H9 (cell line): Measurements from ENCODE around the gene CTCF. TPM values are rescaled to one million over a fixed set of nuclear protein-coding genes. Genes with fewer than 3 reads are reported as not detected.
A peak's percentile ranks its signal among the peaks of the same experiment; 100 is the strongest.

ENCODE experiments used
- DNase-seq: peaks from one replicate; pipeline ENCODE4 v3.0.0-alpha.2; 2017
- H2AFZ ChIP-seq: one replicate; pipeline ENCODE4 v1.6.1; 2013; ENCODE audit warnings: mild to moderate bottlenecking, low read length, control low read depth, moderate library complexity
- H2AK5ac ChIP-seq: 2 replicates; pipeline ENCODE4 v1.6.1; 2013; ENCODE audit warnings: low read length, control low read depth, mixed read lengths; ENCODE audit not compliant: insufficient read length
- H2BK120ac ChIP-seq: one replicate; pipeline ENCODE4 v1.6.1; 2013; ENCODE audit warnings: low read depth, mild to moderate bottlenecking, low read length, control low read depth, inconsistent platforms; ENCODE audit not compliant: poor library complexity, severe bottlenecking
- H2BK12ac ChIP-seq: 2 replicates; pipeline ENCODE4 v1.6.1; 2013; ENCODE audit warnings: low read length, control low read depth, mixed read lengths, low read depth; ENCODE audit not compliant: insufficient read length
- H2BK15ac ChIP-seq: 2 replicates; pipeline ENCODE4 v1.6.1; 2013; ENCODE audit warnings: low read depth, low read length, control low read depth
- H2BK20ac ChIP-seq: one replicate; pipeline ENCODE4 v1.6.1; 2013; ENCODE audit warnings: low read depth, mild to moderate bottlenecking, low read length, control low read depth, inconsistent platforms; ENCODE audit not compliant: poor library complexity, severe bottlenecking
- H2BK5ac ChIP-seq: 2 replicates; pipeline ENCODE4 v1.6.1; 2013; ENCODE audit warnings: low read length, control low read depth, mixed read lengths; ENCODE audit not compliant: insufficient read length
- H3K14ac ChIP-seq: 2 replicates; pipeline ENCODE4 v1.6.1; 2013; ENCODE audit warnings: low read length, control low read depth; ENCODE audit not compliant: insufficient read depth
- H3K18ac ChIP-seq: 2 replicates; pipeline ENCODE4 v1.6.1; 2013; ENCODE audit warnings: low read depth, mild to moderate bottlenecking, mixed read lengths, low read length, control low read depth; ENCODE audit not compliant: insufficient read length
- H3K23ac ChIP-seq: 2 replicates; pipeline ENCODE4 v1.6.1; 2013; ENCODE audit warnings: low read length, control low read depth, mixed read lengths, low read depth; ENCODE audit not compliant: insufficient read length
- H3K23me2 ChIP-seq: 2 replicates; pipeline ENCODE4 v1.6.1; 2013; ENCODE audit warnings: low read depth, mild to moderate bottlenecking, mixed read lengths, low read length, control low read depth; ENCODE audit not compliant: insufficient read length, poor library complexity, severe bottlenecking
- H3K27ac ChIP-seq: 2 replicates; pipeline ENCODE4 v1.5.1; 2013; ENCODE audit warnings: low read length, control low read depth, mixed read lengths, low read depth; ENCODE audit not compliant: insufficient read length
- H3K27me3 ChIP-seq: 2 replicates; pipeline ENCODE4 v1.6.1; 2013; ENCODE audit warnings: low read length, control low read depth, inconsistent platforms; ENCODE audit not compliant: insufficient read depth
- H3K4ac ChIP-seq: 2 replicates; pipeline ENCODE4 v1.6.1; 2013; ENCODE audit warnings: low read depth, mild to moderate bottlenecking, control low read depth, inconsistent platforms, low read length, moderate library complexity
- H3K4me1 ChIP-seq: 2 replicates; pipeline ENCODE4 v1.6.1; 2013; ENCODE audit warnings: low read length, control low read depth, inconsistent platforms; ENCODE audit not compliant: insufficient read depth
- H3K4me2 ChIP-seq: 2 replicates; pipeline ENCODE4 v1.6.1; 2013; ENCODE audit warnings: low read length, control low read depth, mixed read lengths; ENCODE audit not compliant: insufficient read length, insufficient read depth
- H3K56ac ChIP-seq: 2 replicates; pipeline ENCODE4 v1.6.1; 2013; ENCODE audit warnings: low read depth, mild to moderate bottlenecking, mixed read lengths, low read length, control low read depth; ENCODE audit not compliant: insufficient read length
- H3K79me1 ChIP-seq: 2 replicates; pipeline ENCODE4 v1.6.1; 2013; ENCODE audit warnings: low read depth, mild to moderate bottlenecking, moderate library complexity, low read length, control low read depth, inconsistent platforms; ENCODE audit not compliant: insufficient read depth, poor library complexity, severe bottlenecking
- H3K79me2 ChIP-seq: 2 replicates; pipeline ENCODE4 v1.6.1; 2013; ENCODE audit warnings: low read length, control low read depth, inconsistent platforms; ENCODE audit not compliant: insufficient read depth
- H3K9ac ChIP-seq: 2 replicates; pipeline ENCODE4 v1.6.1; 2013; ENCODE audit warnings: low read length, control low read depth, mixed read lengths; ENCODE audit not compliant: insufficient read length; ENCODE audit errors: extremely low read depth
- H3K9me3 ChIP-seq: one replicate; pipeline ENCODE4 v1.6.1; 2013; ENCODE audit warnings: low read depth, low read length, inconsistent platforms; ENCODE audit not compliant: control insufficient read depth
- H3T11ph ChIP-seq: one replicate; pipeline ENCODE4 v1.6.1; 2013; ENCODE audit warnings: mild to moderate bottlenecking, low read length, control low read depth, inconsistent platforms
- H4K20me1 ChIP-seq: one replicate; pipeline ENCODE4 v1.6.1; 2013; ENCODE audit not compliant: control insufficient read depth, insufficient read length, insufficient read depth
- H4K5ac ChIP-seq: 2 replicates; pipeline ENCODE4 v1.6.1; 2013; ENCODE audit warnings: low read depth, mild to moderate bottlenecking, mixed read lengths, low read length, control low read depth; ENCODE audit not compliant: insufficient read length
- H4K8ac ChIP-seq: replicated peaks from 2 replicates; pipeline ENCODE4 v1.6.1; 2013; ENCODE audit warnings: low read length, control low read depth, mixed read lengths, low read depth; ENCODE audit not compliant: insufficient read length
- H4K91ac ChIP-seq: 2 replicates; pipeline ENCODE4 v1.6.1; 2013; ENCODE audit warnings: low read depth, mild to moderate bottlenecking, moderate library complexity, mixed read lengths, low read length, control low read depth; ENCODE audit not compliant: insufficient read length
- H3K27ac Mint-ChIP-seq, 3 experiments: 2 replicates in 2 of 3; 3 replicates in 1 of 3; pipeline ENCODE4 v1.8.0; 2020 to 2021; ENCODE audit warnings: mixed read lengths in 3 of 3, mild to moderate bottlenecking in 1 of 3, moderate library complexity in 1 of 3
- H3K27me3 Mint-ChIP-seq: 2 replicates; pipeline ENCODE4 v1.8.0; 2021; ENCODE audit warnings: low read depth, mild to moderate bottlenecking, moderate library complexity, mixed read lengths
- H3K36me3 Mint-ChIP-seq, 3 experiments: 2 replicates in 2 of 3; 3 replicates in 1 of 3; pipeline ENCODE4 v1.8.0; 2020 to 2021; ENCODE audit warnings: low read depth in 3 of 3, mixed read lengths in 3 of 3; ENCODE audit not compliant: insufficient read depth in 1 of 3
- H3K4me1 Mint-ChIP-seq, 2 experiments: 2 replicates each; pipeline ENCODE4 v1.8.0; 2020; ENCODE audit warnings: mixed read lengths in 2 of 2
- H3K4me3 Mint-ChIP-seq, 2 experiments: 2 replicates in 1 of 2; 3 replicates in 1 of 2; pipeline ENCODE4 v1.8.0; 2020 to 2021; ENCODE audit warnings: mild to moderate bottlenecking in 2 of 2, mixed read lengths in 2 of 2, moderate library complexity in 1 of 2
- H3K9me3 Mint-ChIP-seq, 2 experiments: 2 replicates in 1 of 2; 3 replicates in 1 of 2; pipeline ENCODE4 v1.8.0; 2020; ENCODE audit warnings: mild to moderate bottlenecking in 2 of 2, mixed read lengths in 2 of 2, moderate library complexity in 1 of 2
- CTCF ChIP-seq: fragments of 200-600 bp; sonication (generic); conservative IDR thresholded peaks from 3 replicates; pipeline ENCODE4 v1.8.0; 2021; ENCODE audit warnings: antibody characterized with exemption, mild to moderate bottlenecking
- total RNA-seq: library from RNA; stranded (reverse); gene quantifications from 2 replicates; pipeline ENCODE4 v1.2.1, GENCODE V29; 2021

CTCF gene
- total RNA-seq, 1 experiment from 2014 or later = 87.3 TPM

DNA sequence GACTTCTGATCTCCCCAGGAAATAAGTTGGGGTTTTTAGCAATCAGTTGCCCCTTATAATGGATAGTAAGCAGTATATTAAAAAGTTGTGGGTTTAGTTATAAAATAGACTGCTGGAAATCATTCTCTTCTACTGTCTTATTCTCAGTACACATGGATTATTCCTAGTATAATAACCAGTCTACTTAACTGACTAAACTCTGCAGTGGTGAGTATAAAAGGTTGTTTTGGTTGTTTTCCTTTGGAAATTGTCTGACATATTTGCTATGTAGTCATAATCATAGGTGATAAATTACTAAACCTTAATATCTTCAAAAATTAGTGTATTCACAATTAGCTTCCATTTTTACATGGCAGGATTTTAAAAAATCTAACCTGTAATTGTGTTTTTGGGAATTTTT is 31.4 kb downstream of the CTCF start:
- no peak overlapping the region for H4K5ac ChIP-seq
- no peaks in the 10 kb centered on the region for H3K9me3 Mint-ChIP-seq
- H3K27me3 Mint-ChIP-seq = no peaks in the 10 kb centered on the region
- H3K23me2 ChIP-seq = no peaks in the 10 kb centered on the region
- H2BK120ac ChIP-seq = no peak overlapping the region
- peaks cover under 1 to 20% (median 14%) of the 10 kb centered on the region in 3 experiments; a peak in 5 of 7 replicates for H3K36me3 Mint-ChIP-seq
- no peak overlapping the region for H2BK12ac ChIP-seq
- H3K56ac ChIP-seq = no peak overlapping the region
- H3K9ac ChIP-seq = no peak overlapping the region
- peaks cover 41 to 57% of the 10 kb centered on the region in 2 experiments for H3K4me1 Mint-ChIP-seq
- H3K9me3 ChIP-seq = no peaks in the 10 kb centered on the region
- H4K91ac ChIP-seq = no peak overlapping the region
- no peak overlapping the region for H3K18ac ChIP-seq
- H4K20me1 ChIP-seq = no peaks in the 10 kb centered on the region
- H3K27ac ChIP-seq = no peak overlapping the region
- no peak for DNase-seq
- H2BK5ac ChIP-seq = no peak overlapping the region
- no peak for TF ChIP-seq CTCF
- H2AFZ ChIP-seq = no peak overlapping the region
- no peak overlapping the region for H3K23ac ChIP-seq
- H2BK15ac ChIP-seq = no peak overlapping the region
- peak overlapping the region; percentile 44 for H3K4me2 ChIP-seq
- H3K79me2 ChIP-seq = peaks cover 4% of the 10 kb centered on the region; the same call in 1 of the 2 replicates
- no peak overlapping the region for H3K14ac ChIP-seq
- peaks cover 9% of the 10 kb centered on the region for H3K4me1 ChIP-seq
- H3K27me3 ChIP-seq = no peaks in the 10 kb centered on the region
- no peak overlapping the region for H4K8ac ChIP-seq
- no peak overlapping the region for H2BK20ac ChIP-seq
- peak overlapping the region; percentile 39 to 66; a peak in 4 of 5 replicates for H3K4me3 Mint-ChIP-seq
- no peak overlapping the region for H3T11ph ChIP-seq
- H2AK5ac ChIP-seq = no peak overlapping the region
- no peaks in the 10 kb centered on the region for H3K79me1 ChIP-seq
- peak overlapping the region in 2 of 3 experiments; percentile 55 to 93; a peak in 4 of 7 replicates for H3K27ac Mint-ChIP-seq
- H3K4ac ChIP-seq = no peak overlapping the region
